HCT116 (cell line): ENCODE results near the gene ZNF398. TPM values are rescaled to one million over a fixed set of nuclear protein-coding genes. Genes with fewer than 3 reads are reported as not detected.

Experiments used
- ATAC-seq: fragments of 200-7000 bp; cut with Tn5 transposase; 2 replicates; pipeline ENCODE4 v1.9.1; 2020; ENCODE audit warnings: mild to moderate bottlenecking, moderate library complexity
- BruUV-seq: library from RNA; stranded (reverse); fragments of 400-500 nt; replicated peaks from 2 replicates; lab custom pipeline; 2021; lab: Mats Ljungman, UMichigan
- CTCF ChIA-PET: fragments of 300-600 bp; sonication (Branson Sonifier 250); formaldehyde crosslinking; loops from one replicate; lab custom pipeline; 2021; ENCODE audit warnings: antibody characterized with exemption; lab: Charles Lee
- POLR2A ChIA-PET: fragments of 300-600, 350-600 bp; sonication (Branson Sonifier 250); formaldehyde crosslinking; loops from one replicate; lab custom pipeline; 2021; ENCODE audit warnings: antibody characterized with exemption; lab: Charles Lee
- RAD21 ChIA-PET, 2 experiments: fragments of 300-600 bp; sonication (Branson Sonifier 250); formaldehyde crosslinking; loops; one replicate each; lab custom pipeline; 2023; ENCODE audit warnings: low total read pairs in 2 of 2; ENCODE audit not compliant: uncharacterized antibody in 2 of 2, unreplicated experiment in 2 of 2, low non-redundant PET in 1 of 2; lab: Charles Lee
- DNase-seq: peaks from one replicate; pipeline ENCODE4 v3.0.0-alpha.2; 2010; ENCODE audit warnings: low read depth, low spot score
- H2AFZ ChIP-seq: fragments of 200-600 bp; shearing (Covaris generic), sonication (generic); 2 replicates; pipeline ENCODE4 v1.6.1; 2017; ENCODE audit warnings: low read depth, mixed run types, mixed read lengths, antibody characterized with exemption, low read length; ENCODE audit not compliant: poor library complexity, severe bottlenecking
- H3K27ac ChIP-seq: 2 replicates; pipeline ENCODE4 v1.5.1; 2012; ENCODE audit warnings: low read depth, low read length
- H3K27me3 ChIP-seq: fragments of 200-600 bp; sonication (generic); 2 replicates; pipeline ENCODE4 v1.6.1; 2016; ENCODE audit warnings: mixed run types, low read length, mixed read lengths; ENCODE audit not compliant: insufficient read depth
- H3K36me3 ChIP-seq, 2 experiments: fragments of 200-500 bp in 1 of 2; fragments of 200-600 bp in 1 of 2; sonication (Bioruptor generic) in 1 of 2; sonication (generic) in 1 of 2; 2 replicates each; pipeline versions ENCODE4 v1.5.1 to v1.6.1; 2014 to 2016; ENCODE audit warnings: low read length in 2 of 2, inconsistent platforms in 1 of 2, mixed read lengths in 1 of 2, mixed run types in 1 of 2; ENCODE audit not compliant: insufficient read depth in 2 of 2, control insufficient read depth in 1 of 2
- H3K4me1 ChIP-seq, 2 experiments: fragments of 200-600 bp in 1 of 2; sonication (generic) in 1 of 2; 2 replicates each; pipeline versions ENCODE4 v1.5.1 to v1.6.1; 2012 to 2017; ENCODE audit warnings: low read length in 2 of 2, inconsistent platforms in 1 of 2, mild to moderate bottlenecking in 1 of 2, mixed read lengths in 1 of 2, mixed run types in 1 of 2, moderate library complexity in 1 of 2; ENCODE audit not compliant: insufficient read depth in 2 of 2, control insufficient read depth in 1 of 2
- H3K4me2 ChIP-seq: fragments of 200-600 bp; sonication (generic); 2 replicates; pipeline ENCODE4 v1.6.1; 2017; ENCODE audit warnings: mixed run types, low read length, mixed read lengths
- H3K4me3 ChIP-seq, 2 experiments: fragments of 200-600 bp in 1 of 2; sonication (generic) in 1 of 2; replicated peaks in 1 of 2; 2 replicates each; pipeline ENCODE4 v1.5.1; 2011 to 2016; ENCODE audit warnings: low read length in 2 of 2, control low read depth in 1 of 2, low read depth in 1 of 2, mild to moderate bottlenecking in 1 of 2, mixed read lengths in 1 of 2, mixed run types in 1 of 2
- H3K79me2 ChIP-seq: fragments of 200-600 bp; sonication (generic); 2 replicates; pipeline ENCODE4 v1.6.1; 2017; ENCODE audit warnings: mild to moderate bottlenecking, mixed run types, low read length, moderate library complexity, mixed read lengths; ENCODE audit not compliant: insufficient read depth
- H3K9ac ChIP-seq: fragments of 200-600 bp; sonication (generic); 2 replicates; pipeline ENCODE4 v1.6.1; 2016; ENCODE audit warnings: low read length, mixed read lengths
- H3K9me2 ChIP-seq: fragments of 200-600 bp; sonication (generic), shearing (Covaris generic); 2 replicates; pipeline ENCODE4 v1.6.1; 2017; ENCODE audit warnings: mixed run types, mild to moderate bottlenecking, moderate library complexity; ENCODE audit not compliant: insufficient read depth
- H3K9me3 ChIP-seq, 2 experiments: fragments of 200-500 bp in 1 of 2; fragments of 200-600 bp in 1 of 2; sonication (Bioruptor generic) in 1 of 2; sonication (generic) in 1 of 2; 2 replicates each; pipeline ENCODE4 v1.6.1; 2014 to 2017; ENCODE audit warnings: low read length in 2 of 2, mixed read lengths in 2 of 2, inconsistent platforms in 1 of 2, low read depth in 1 of 2, mild to moderate bottlenecking in 1 of 2, mixed run types in 1 of 2, moderate library complexity in 1 of 2; ENCODE audit not compliant: control insufficient read depth in 1 of 2, insufficient read depth in 1 of 2
- H4K20me1 ChIP-seq: fragments of 200-600 bp; sonication (generic), shearing (Covaris generic); 2 replicates; pipeline ENCODE4 v1.6.1; 2017; ENCODE audit warnings: mixed run types, mild to moderate bottlenecking, moderate library complexity; ENCODE audit not compliant: insufficient read depth
- CTCF ChIP-seq, 3 experiments: fragments of 200-600 bp in 1 of 3; sonication (generic) in 1 of 3; IDR thresholded peaks in 2 of 3; conservative IDR thresholded peaks in 1 of 3; 2 replicates each; pipeline ENCODE4 v1.5.1; 2012 to 2017; ENCODE audit warnings: low read depth in 2 of 3, low read length in 2 of 3, antibody characterized with exemption in 1 of 3, borderline replicate concordance in 1 of 3, control low read depth in 1 of 3, mild to moderate bottlenecking in 1 of 3, mixed read lengths in 1 of 3, mixed run types in 1 of 3, moderate library complexity in 1 of 3; ENCODE audit not compliant: insufficient read depth in 1 of 3
- EGR1 ChIP-seq: IDR thresholded peaks from 2 replicates; pipeline ENCODE4 v1.6.1; 2012; ENCODE audit warnings: low read depth
- EZH2 ChIP-seq: fragments of 200-600 bp; sonication (generic); IDR thresholded peaks from 2 replicates; pipeline ENCODE4 v1.6.1; 2017; ENCODE audit warnings: antibody characterized with exemption, mixed run types
- EZH2phosphoT487 ChIP-seq: fragments of 200-600 bp; IDR thresholded peaks from 2 replicates; pipeline ENCODE4 v1.6.1; 2018; ENCODE audit warnings: antibody characterized with exemption, borderline replicate concordance
- FOSL1 ChIP-seq: IDR thresholded peaks from 2 replicates; pipeline ENCODE4 v1.6.1; 2012; ENCODE audit warnings: low read depth
- JUND ChIP-seq: IDR thresholded peaks from 2 replicates; pipeline ENCODE4 v1.6.1; 2012
- MAX ChIP-seq: IDR thresholded peaks from 2 replicates; pipeline ENCODE4 v1.6.1; 2012
- POLR2A ChIP-seq: IDR thresholded peaks from 2 replicates; pipeline ENCODE4 v1.7.0; 2011; ENCODE audit warnings: borderline replicate concordance; ENCODE audit not compliant: insufficient read depth, insufficient read length; ENCODE audit errors: extremely low read depth
- REST ChIP-seq: IDR thresholded peaks from 2 replicates; pipeline ENCODE4 v1.6.1; 2012; ENCODE audit warnings: low read depth
- SRF ChIP-seq: IDR thresholded peaks from 2 replicates; pipeline ENCODE4 v1.6.1; 2012; ENCODE audit warnings: low read depth
- TCF7L2 ChIP-seq: IDR thresholded peaks from 2 replicates; pipeline ENCODE4 v1.7.0; 2011; ENCODE audit warnings: borderline replicate concordance, inconsistent platforms; ENCODE audit not compliant: insufficient read depth, insufficient read length; ENCODE audit errors: extremely low read depth
- intact Hi-C: fragments of 100-400 bp; cut with micrococcal nuclease; formaldehyde crosslinking; loops from 2 replicates; pipeline ENCODE4 v1.10.0; 2022
- total RNA-seq: library from RNA; stranded (reverse); gene quantifications from one replicate; pipeline ENCODE4 v1.2.1, GENCODE V29; 2021; ENCODE audit not compliant: unreplicated experiment

ZNF398 gene
- total RNA-seq, 1 experiment from 2014 or later = 14.1 TPM

GRCh38 chr7:149102666-149103065 is 44.6 kb upstream of the ZNF398 start:
- no peak for DNase-seq
- Histone ChIP-seq H2AFZ (no peak overlapping the region), H3K9me2 (no peaks in the 10 kb centered on the region), H3K27ac (no peak overlapping the region), H3K27me3 (no peaks in the 10 kb centered on the region), H4K20me1 (no peaks in the 10 kb centered on the region), H3K9ac (no peak overlapping the region), H3K79me2 (no peaks in the 10 kb centered on the region), H3K36me3 (no peaks in the 10 kb centered on the region), H3K4me1 (no peaks in the 10 kb centered on the region), H3K4me3 (no peak overlapping the region), H3K9me3 (no peaks in the 10 kb centered on the region), H3K4me2 (no peak overlapping the region)
- ATAC-seq = no peak
- CTCF ChIA-PET = no interaction called here
- no TSS peak for BruUV-seq
- POLR2A ChIA-PET = no interaction called here
- TF ChIP-seq SRF = no peak
- no peak for TF ChIP-seq JUND
- TF ChIP-seq MAX = no peak
- no peak for TF ChIP-seq EGR1
- no peak for TF ChIP-seq POLR2A
- RAD21 ChIA-PET = no interaction called here
- intact Hi-C loops = no loop called here

GRCh38 chr7:149103424-149103823 is 43.8 kb upstream of the ZNF398 start:
- no peaks in the 10 kb centered on the region for H3K27me3 ChIP-seq
- ChIA-PET POLR2A (no interaction called here), CTCF (no interaction called here), RAD21 (no interaction called here)
- H4K20me1 ChIP-seq = no peaks in the 10 kb centered on the region
- TF ChIP-seq REST (no peak), EGR1 (no peak), SRF (no peak), EZH2 (no peak), EZH2phosphoT487 (no peak), CTCF (IDR thresholded peaks at IDR 0.05 in 2 of 3, conservative IDR thresholded peaks at IDR 0.05 in 1 of 3; ENCODE audit: borderline replicate concordance in 1 of 3, insufficient read depth in 1 of 3, low read depth in 2 of 3, low read length in 2 of 3) (no peak), TCF7L2 (no peak), FOSL1 (no peak)
- no peaks in the 10 kb centered on the region for H3K9me3 ChIP-seq
- H3K36me3 ChIP-seq = no peaks in the 10 kb centered on the region
- no peak overlapping the region for H3K4me3 ChIP-seq
- no peaks in the 10 kb centered on the region for H3K4me1 ChIP-seq
- ATAC-seq (no peak), DNase-seq (no peak)
- no TSS peak for BruUV-seq
- intact Hi-C loops = no loop called here
- H3K27ac ChIP-seq = no peak overlapping the region
- H3K4me2 ChIP-seq = no peak overlapping the region
- no peaks in the 10 kb centered on the region for H3K9me2 ChIP-seq
- H2AFZ ChIP-seq = no peak overlapping the region
- H3K79me2 ChIP-seq = no peaks in the 10 kb centered on the region
- no peak overlapping the region for H3K9ac ChIP-seq
